HT1080 (cell line): ENCODE data around the gene CACNA2D1. TPM values are rescaled to one million over a fixed set of nuclear protein-coding genes. Genes with fewer than 3 reads are reported as not detected.
A peak's percentile ranks its signal among the peaks of the same experiment; 100 is the strongest.

Source experiments
- DNase-seq: peaks from one replicate; pipeline ENCODE4 v3.0.0-alpha.2; 2015; ENCODE audit warnings: low read depth
- total RNA-seq: library from RNA; depleted of rRNA; stranded (reverse); fragments of >200 nt; shearing (Covaris generic); gene quantifications from 2 replicates; pipeline ENCODE4 v1.2.3, GENCODE V29; 2014

Gene CACNA2D1
- total RNA-seq, 1 experiment from 2014 or later, result 11.9 TPM

DNA sequence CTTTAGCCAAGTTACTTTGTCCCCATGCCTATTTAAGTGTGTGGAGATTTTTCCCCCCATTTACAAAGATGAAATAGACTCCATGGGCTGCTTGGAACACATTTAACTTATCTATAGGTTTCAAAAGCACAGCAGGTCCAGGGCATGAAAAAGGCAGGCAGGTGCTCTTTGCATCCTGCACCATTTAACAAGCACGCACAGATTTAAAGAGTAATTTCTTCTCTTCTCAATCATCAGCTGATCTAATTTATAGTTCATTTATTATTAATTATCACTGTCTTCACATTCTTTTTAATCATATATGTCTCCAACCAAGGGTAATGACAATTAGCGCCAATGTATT lies 156.8 kb downstream of the CACNA2D1 start:
- no peak for DNase-seq

DNA sequence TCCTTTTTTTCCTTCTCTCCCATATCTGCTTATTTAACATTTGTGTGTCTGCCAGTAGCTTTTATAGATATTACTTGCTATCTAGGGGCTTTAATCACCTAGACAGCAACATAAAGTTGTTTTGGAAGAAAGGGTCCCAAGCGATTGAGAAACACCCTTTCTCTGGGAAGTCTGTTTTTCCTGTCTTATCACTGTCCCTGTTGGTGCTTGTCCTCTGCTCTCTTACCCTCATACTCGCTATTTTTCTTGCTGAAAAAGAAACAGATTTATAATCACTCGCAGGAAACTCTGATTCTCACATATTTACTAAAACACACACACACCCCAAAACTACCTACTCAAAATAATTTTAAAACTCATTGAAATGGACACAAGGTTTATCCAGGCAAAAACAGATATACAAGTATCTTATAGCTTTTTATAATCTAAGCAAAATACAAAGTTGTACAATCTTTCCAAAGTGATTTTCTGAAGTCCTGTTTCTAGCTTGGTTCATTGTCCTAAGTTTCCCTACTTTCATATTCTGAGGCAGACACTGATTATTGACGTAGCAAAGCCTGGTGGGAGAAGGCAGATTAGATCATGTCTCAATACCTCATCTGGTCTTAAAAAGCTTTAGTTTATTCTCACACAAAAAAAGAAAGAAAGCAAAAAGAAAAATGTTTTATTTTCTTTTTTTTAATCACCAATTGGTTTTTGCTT lies 157.3 kb downstream of the CACNA2D1 start:
- no peak for DNase-seq

DNA sequence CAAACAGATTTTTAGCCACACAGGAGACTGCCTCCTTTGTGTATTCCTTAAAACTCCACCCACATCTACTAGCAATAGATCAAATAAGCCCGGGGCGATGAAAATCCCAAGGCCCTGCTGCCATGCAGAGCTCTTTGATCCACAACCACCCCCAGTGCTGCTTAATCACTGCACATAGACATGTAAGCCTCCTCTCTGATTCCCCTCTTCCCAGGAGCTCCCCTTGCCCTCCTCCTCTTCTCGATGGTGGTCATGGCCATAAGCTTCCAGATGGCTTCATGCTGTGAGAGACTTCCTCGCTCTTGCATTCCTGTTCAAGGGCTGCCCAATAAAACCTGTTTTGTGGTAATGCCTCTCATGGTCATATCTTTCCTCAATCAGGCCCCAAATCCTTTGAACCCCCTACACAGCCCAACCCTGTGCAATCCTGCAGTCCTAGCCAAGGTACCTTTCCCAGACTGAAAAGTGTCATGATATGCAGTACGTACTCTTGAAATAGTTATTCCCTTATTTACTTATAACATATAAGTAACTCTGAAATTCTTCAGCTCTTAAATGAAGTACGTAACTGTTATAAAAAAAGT lies 158.5 kb downstream of the CACNA2D1 start:
- DNase-seq, result no peak

DNA sequence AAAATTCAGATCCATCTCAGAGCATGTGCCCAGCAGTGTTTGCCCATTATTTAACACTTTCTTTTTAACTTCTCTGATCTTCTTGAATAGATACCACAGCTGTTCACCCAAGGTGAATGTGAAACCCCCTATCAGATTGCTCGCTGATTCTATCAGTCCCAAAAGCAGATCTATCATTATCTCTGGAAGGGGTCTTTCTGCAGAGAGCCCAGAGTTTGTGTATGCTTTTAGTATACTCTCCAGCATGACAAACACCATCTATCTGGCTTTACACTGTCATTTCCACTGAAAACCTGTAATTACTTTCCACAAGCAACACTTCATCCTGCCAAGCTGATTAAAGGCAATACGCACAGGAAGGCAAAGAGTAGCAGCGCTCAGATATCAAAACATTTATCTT lies 168.2 kb downstream of the CACNA2D1 start:
- DNase-seq, result no peak

DNA sequence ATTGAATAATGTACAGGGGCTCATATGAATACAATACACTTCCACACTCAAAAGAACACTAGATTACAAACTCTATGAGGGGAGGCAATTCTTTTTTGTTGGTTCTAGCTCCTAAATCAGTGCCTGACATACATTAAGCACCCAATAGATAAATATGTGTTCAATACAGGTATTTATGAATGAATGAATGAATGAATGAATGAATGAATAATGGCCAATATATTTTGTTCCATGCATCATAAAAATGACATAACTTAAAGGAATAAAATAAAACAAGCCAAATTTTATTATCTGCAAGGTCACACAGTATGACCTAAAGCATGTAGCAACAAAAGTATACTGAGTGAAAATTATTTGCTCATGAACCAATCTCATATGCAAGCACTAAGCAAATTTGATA lies 168.9 kb downstream of the CACNA2D1 start:
- no peak for DNase-seq

DNA sequence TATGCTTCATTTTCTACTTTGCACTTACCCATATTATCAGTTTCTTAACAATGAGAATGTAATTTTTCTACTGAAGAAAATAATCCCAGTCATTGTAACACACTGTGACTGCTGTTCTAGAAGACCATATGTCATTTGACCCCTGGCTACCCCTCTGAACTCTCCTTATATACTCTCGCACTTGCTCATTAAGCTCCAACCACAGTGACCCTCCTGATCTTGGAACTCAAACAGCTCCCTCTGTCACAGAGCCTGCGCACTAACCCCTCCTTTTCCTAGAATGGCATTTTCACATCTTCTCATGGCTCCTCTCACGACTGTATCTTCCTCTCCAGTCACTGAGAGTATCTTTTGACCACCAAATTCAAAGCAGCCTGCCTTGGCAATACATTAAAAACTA lies 169.7 kb downstream of the CACNA2D1 start:
- no peak for DNase-seq

DNA sequence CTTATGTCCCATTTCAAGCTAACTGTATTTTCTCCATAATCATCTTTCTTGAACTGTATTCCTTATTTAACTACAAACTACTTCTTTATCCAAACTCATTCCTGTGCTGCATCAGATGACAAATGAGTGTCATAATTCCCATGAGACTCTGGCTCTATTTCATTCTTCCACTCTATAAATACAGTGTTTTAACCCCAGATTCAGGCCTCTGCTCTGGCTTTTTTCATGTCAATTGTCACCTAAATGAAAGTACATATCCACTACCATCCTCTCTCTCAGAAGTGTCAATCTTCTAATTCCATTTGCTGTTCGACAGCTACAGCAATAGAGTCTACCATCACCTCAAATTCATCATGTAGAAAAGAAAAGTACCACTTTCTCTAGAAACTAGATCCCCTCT lies 172.7 kb downstream of the CACNA2D1 start:
- no peak for DNase-seq

DNA sequence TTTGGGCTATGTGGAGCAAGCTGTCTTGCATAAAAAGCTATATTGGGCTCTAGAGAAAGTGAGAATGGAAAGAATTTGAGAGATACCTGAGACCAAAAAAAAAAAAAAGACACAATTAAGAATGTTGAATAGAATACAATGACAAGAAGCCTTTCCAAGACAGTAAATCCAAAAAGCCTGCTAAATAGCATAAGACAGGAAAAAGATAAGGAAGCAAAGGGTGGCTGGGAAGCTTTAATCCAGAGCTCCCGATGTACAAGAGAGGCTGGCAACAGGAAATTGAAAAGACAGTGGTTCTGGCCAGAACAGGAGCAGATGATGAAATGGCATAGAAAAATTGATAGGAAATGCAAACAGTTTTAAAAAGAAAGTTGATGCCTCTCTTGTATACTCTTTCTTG lies 174.9 kb downstream of the CACNA2D1 start:
- DNase-seq, result no peak

DNA sequence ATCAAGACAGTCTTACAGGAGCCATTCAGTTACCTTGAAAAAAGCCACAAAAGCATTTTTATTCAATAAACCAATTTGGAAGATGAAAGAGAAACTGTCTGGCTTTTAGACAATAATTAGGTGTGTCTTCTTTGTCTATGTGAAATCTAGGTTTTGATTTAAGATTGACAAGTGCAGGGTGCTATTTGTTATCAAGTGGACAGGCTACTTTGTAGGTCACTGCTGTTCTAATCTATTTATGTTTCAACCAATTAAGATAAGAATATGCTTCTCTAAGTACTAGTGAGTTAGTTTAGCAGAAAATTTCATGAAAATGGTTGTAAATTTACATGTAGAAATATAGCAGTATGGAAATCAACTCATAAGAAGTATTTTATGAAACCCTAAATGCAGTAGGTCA lies 177.5 kb downstream of the CACNA2D1 start:
- DNase-seq, result no peak

DNA sequence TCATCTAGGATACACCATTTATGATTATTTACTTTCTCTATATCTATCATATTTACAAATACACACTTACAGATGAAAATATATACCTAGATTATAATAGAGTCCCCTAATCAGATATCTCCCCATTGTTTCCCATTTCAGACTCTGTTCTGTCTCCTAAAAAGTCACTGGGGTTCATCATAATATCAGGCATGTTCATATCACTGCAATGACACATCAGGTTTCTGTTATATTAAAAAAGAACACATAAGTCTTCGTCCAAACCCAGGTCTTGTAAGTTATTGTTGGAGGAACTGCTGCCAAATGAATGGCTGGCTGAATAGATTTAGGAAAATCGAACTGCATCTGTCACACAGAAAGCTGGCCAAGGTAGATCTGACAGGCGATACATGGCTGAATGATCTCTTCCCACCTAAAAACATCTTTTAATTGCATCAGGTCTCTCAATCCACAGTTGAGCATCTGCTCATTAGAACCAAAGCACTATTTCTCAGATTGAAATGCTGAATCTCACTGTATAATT lies 178.7 kb downstream of the CACNA2D1 start:
- DNase-seq, result no peak

DNA sequence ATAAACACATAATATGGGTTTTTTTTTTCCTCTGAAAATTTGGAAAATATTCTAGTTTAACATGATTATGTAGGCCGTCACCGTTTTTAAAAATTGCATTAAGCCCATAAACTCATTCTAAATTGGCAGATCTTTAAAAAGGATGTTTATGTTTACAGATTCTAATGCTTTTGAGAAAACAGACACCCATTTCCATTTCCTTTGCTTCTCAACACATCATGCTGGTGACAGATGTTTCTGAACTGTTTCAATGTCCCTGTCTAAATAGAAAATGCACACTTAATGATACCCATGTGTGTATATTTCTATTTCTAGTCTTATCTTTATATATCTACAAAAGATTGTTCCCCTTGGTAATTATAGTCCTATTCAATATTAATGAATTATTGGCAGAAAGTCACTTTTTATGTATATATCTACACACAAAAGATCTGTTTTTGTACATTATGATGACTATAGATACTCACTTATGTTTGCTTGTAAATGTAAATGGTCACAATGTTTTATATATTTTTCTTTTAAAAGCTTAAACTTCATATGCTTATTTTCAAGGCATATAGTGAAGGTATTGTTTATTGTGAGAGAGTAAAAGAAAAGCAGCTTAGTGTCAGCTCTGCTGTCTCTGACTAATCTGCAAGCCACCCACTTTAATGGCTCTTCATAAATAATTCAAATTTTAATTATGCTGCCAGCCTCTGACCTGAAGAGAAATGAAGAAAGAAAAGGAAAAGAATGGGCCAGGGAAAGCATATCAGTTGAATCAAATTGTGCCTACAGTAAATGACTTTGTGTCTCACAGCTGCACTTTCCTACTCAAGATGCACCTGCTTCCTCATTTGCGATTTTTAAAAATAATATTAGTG lies 179.4 kb downstream of the CACNA2D1 start:
- no peak for DNase-seq

DNA sequence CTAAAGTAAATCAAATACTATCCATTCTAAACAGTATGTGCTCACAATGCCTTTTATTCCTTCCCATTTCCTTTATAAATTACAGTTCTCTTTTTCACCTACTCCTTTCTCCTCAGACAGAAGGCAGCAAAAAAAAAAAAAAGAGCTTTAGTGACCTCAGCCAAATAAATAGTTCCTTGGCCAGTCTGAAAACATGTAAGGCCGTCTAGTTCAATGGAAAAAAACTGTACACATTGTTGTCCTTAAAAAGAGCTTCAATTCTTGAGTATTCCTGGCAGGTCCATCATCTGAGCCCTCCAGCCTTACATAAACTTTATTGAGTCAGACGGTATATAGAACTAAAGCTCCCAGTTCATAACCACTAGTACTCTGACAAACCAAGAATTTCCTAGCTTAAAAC lies 185.4 kb downstream of the CACNA2D1 start:
- no peak for DNase-seq

DNA sequence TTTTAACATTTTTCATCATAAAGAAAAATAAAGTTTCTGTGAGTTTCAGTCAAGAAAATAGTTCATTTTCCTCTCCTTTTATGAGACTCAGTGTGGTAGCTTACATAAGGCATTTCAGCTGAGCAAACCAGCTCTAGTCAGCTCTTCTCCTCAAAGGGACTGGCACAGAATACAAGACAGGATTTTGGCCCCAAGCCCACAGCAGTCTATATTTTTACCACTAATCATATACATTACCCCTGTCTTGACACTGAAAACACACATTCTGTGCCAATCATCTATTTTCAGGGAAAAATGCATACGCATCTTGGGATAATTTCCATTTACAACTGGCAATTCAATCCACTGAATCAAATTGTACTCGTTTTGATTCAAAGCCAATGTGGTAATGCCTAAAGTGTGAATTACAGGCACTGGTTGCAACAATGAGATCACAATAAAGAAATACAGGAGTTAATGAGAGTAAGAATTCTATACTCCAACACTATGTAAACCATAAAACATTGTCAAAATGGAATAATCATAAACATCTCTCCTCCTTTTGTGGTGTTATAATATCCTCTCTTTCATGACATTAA lies 186.4 kb downstream of the CACNA2D1 start:
- DNase-seq, result no peak

DNA sequence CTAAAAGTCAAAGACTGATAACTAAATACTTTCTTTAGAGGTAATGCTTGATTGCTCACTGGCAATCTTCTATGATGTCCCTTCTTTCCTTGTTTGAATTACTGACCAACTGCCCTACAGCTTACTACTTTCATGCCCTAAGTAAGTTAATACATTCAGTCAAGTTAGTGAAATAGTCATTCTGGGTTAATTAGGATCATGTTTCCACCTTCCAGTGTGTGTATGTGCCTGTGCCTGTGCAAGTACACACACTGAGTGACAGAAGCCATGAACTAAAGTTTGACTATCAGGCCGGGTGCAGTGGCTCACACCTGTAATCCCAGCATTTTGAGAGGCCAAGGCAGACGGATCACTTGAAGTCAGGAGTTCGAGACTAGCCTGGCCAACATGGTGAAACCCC lies 187.9 kb downstream of the CACNA2D1 start:
- DNase-seq, result no peak

DNA sequence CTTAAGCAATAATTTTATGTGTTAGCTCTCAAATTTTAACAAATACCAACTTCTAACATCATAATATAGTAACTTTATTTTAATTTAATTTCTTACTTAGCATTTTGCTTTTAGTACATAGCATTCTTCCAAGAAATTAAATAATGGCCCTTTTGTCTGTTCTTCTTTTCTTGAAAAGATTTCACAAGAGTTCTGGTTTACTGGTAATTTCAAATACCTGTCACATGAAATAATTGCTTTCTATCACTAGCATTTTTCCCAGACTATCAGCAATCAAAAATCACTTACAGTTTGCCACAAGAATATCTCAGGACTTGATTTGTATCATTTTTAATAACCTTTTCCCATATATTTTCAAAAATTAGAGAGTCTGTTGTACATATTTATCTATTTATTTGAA lies 193.0 kb downstream of the CACNA2D1 start:
- no peak for DNase-seq

DNA sequence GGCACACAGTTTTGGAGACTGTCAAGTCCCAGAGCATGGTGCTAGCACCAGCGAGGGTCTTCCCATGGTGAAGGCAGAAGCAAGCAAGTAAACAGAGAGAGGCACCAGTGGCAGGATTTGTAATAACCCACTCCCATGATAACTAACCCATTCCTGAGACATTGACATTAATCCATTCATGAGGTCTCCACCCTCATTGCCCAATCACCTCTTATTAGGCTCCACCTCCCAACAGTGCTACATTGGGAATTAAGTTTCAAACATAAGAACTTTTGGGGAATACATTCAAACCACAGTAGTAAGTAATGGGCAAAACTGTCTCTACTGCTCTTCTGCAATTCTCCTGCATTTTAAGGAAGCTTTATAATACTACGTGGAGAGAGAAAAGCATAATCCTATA lies 193.6 kb downstream of the CACNA2D1 start:
- DNase-seq, result no peak

DNA sequence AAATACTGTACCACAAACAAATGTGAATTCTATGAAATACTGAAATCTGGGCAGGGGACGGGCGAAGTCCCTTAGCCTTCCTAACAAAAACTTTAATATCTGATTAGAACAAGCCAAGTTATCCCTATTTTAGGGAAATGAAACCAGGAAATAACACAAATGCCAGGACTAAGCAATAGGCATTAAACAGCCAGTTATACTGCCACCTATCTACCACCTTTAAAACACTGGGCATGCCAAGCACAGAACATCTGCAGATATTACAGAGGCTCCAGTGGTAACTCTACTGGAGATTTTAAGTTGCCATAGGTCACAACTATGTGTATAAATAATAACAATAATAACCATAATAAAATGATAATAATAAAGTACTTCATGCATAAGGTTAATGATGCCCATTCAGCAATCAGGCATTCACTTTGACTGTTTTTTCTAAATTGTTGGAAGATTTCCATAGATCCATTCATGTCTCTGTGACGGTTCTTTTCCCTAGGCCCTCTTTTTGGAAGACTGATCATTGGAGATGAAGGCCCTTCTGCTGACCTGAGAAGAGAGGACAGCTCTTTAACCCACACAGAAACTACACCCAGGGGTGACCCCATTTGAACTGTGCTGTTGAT lies 195.7 kb downstream of the CACNA2D1 start:
- peak; percentile 3 for DNase-seq

DNA sequence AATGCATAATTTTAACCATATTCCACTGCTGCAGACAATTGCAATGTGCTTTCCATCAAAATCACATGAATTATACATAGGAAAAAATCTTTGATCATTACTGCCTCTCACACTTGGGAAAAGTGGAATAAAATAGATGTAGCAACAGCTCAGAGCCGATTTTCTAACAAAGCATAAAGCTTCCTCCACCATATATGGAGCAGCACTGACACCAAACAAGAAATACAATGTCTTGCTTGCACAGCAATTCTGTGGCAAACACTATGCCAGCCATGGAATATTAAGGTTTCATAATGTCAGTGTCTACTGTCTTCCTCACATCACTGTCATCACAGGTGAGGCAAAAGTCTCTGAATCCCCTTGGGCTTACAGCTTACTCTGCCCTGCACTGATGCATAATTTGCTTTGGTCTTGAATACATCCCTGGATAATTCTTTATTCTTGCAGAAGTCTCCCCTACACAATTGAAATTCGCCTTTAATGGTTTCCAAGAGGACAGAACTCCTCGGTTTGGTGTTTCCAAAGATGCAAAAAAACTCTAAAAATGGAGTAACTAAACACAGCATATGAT lies 198.5 kb downstream of the CACNA2D1 start:
- DNase-seq, result no peak

DNA sequence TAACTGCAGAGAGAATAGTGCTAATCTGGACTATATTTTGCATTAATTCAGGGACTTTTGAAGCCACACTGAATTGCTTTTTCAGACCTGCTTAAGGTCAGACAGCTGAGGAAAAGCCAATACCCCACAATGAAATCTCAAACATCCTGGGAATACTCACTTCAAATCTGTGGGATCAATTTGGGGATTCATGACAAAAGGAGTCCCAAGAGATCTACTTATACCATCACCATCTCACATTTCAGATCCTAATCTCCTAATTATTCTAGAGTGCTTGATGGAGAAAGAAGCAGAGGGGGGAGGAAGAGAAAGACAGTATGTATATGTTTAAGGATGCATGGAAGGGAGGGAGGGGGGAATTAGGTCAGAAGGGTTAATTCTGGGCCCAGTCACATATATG lies 202.2 kb downstream of the CACNA2D1 start:
- DNase-seq, result no peak

DNA sequence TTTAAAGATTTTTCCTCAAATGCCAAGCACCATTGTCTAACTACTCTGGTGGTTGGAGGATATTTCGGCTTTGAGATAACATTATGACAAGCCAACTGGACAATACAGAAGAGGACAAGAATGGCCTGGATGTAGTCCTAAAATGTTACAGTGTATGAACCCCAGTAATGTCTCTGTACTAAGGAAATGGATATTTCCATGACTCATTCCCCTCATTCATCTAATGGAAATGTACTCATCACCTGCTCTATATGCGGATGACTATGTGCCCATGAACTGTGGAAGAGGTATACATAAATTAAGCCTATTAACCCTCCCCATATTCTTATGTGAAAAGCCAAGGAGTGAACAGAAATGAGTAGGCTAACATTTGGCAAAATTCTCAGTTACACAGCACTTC lies 207.9 kb downstream of the CACNA2D1 start:
- DNase-seq, result peak; percentile 61

DNA sequence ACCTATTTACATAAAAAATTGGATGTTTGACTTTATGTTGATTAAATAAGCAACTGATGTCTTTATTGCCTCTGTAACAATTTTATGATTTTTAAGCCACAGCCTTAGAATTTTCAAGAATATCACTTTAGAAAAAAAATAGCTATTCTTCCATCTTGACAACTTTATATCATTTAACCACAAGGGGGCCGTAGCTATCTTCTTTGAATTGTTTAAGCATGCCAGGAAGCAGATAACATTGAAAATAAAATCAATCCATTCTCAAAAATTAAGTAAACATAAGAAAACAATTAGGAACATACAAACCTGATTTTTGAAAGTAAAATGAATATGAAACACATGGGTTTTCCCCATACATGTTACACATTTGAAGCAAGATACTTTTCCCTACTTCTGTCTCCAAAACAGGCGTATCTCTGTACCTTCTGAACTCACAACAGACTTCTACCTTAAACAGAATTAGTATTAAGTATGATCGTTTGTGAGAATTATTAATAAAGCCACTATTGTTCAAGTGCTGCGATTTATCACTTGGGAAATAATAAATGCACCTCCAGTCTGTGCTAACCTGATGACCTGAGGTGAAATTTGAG lies 209.0 kb downstream of the CACNA2D1 start:
- DNase-seq, result peak; percentile 9
